IMR-90 (cell line): Measurements from ENCODE around the gene RALGPS2.

Experiments
- CEBPB ChIP-seq: IDR thresholded peaks from 2 replicates; pipeline ENCODE4 v1.6.1; 2012; ENCODE audit warnings: low read depth, low read length, improper control_type of control experiment
- CTCF ChIP-seq: conservative IDR thresholded peaks from 2 replicates; pipeline ENCODE4 v1.5.1; 2012; ENCODE audit warnings: mild to moderate bottlenecking, low read depth, low read length, improper control_type of control experiment
- MXI1 ChIP-seq: IDR thresholded peaks from 2 replicates; pipeline ENCODE4 v1.6.1; 2012; ENCODE audit warnings: low read depth, mild to moderate bottlenecking, low read length, moderate library complexity, borderline replicate concordance
- POLR2A ChIP-seq: IDR thresholded peaks from 2 replicates; pipeline ENCODE4 v1.6.1; 2012; ENCODE audit warnings: mild to moderate bottlenecking, low read depth, low read length
- RAD21 ChIP-seq: IDR thresholded peaks from 2 replicates; pipeline ENCODE4 v1.6.1; 2012; ENCODE audit warnings: low read length, improper control_type of control experiment

DNA sequence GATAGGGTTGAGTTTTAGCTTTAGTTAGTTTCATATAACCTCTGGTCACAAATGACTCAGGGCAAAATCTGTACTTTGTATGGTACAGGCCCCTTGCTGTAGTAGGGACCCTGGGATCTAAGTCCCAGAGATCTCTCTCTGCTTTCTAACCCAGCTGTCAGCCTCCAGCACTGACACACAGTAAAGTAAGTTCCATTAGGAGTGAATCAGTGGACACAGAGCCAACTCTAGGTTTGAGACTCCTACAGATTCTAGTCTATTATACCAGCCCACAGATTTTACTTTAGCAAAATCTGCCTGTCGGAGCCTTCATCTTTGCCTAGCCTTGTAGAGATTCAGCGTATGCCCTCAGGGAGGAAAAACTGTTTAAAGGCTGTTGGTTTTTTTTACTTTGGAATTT, 93.4 kb downstream of the RALGPS2 start:
- TF ChIP-seq RAD21 (no peak), CTCF (no peak), MXI1 (no peak), POLR2A (no peak), CEBPB (no peak)
